GM15510 (cell line): ENCODE results near the gene CASQ1.
A peak's percentile ranks its signal among the peaks of the same experiment; 100 is the strongest.

ENCODE experiments used
- POLR2A ChIP-seq: IDR thresholded peaks from 3 replicates; pipeline ENCODE4 v1.6.1; 2011; ENCODE audit warnings: borderline replicate concordance; ENCODE audit not compliant: insufficient read length; ENCODE audit errors: extremely low read depth

The CASQ1 gene

DNA sequence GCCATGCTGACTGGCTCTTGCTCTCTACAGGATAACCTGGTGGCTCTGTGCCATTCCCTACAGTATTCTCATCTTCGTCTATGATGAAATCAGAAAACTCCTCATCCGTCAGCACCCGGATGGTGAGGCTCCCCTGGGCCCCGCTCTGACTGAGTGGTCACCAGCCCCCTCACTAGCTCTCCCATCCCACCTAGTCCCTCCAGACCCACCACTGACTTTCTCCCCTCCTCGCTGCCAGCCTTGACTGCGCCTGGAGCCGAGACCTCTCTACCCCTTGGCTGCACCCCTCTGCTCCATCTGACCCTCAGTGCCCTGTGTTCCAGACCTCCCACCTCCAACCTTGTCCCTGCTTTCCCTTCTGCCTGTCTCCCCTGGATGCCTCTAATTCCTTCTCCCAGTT lies 4.1 kb upstream of the CASQ1 start:
- TF ChIP-seq POLR2A: no peak

DNA sequence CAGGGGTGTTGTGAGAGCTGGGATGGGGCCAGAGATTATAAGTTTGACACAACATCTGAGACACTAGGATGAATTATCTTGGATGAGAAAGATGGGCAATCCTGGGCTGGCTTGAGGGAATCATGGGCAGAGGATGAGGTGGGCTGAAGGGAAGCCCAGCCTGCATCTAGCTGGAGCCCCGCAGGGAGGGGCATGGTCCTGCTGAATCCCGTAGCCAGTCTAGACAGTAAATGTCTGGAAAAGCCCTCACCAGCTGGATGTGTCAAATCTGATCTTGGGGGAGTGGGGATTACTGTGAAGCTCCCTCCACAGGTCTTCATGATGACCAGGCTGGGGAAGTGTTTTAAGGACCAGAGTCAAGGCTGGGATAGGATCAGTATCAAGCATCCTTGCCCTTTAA lies 3.6 kb upstream of the CASQ1 start:
- no peak for TF ChIP-seq POLR2A

DNA sequence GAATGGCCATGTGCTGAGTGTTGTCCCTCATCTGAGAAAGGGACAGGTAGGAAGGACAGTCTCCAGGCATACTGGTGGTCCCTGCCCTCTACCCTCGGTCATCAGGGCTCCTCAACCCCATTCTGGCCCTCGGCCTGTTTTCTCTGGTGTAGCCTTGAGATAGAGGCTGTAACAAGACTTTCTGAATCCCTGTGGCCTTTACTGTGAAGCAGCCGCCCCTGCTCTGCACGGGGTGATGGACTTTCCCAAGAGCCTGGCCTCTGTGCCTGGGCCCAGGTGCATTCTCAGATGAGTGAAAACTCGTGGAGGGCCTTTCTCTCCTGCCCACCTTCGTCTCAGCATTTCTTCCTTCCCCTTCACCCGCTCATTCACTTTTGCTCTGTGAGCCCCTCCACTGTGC lies 3.0 kb upstream of the CASQ1 start:
- TF ChIP-seq POLR2A: no peak

DNA sequence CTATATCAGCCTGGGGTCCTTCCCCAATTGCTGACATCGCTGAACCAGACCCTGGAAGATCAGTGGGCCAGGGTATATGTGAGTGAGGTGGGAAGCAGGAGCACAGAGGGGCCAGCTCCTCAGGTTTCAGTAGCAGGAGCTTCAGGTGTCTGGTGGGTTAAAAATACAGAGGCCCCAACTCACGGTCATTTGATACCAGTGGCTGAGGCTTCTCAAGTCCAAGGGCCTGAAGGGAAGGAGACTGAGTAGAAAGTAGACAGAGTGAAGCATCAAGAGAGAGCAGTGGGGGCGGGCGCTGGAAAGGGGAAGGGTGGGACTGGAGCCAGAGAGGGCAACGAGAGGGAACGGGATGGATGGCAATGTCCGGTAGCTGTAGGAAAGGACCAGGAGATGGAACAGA lies 2.0 kb upstream of the CASQ1 start:
- no peak for TF ChIP-seq POLR2A

DNA sequence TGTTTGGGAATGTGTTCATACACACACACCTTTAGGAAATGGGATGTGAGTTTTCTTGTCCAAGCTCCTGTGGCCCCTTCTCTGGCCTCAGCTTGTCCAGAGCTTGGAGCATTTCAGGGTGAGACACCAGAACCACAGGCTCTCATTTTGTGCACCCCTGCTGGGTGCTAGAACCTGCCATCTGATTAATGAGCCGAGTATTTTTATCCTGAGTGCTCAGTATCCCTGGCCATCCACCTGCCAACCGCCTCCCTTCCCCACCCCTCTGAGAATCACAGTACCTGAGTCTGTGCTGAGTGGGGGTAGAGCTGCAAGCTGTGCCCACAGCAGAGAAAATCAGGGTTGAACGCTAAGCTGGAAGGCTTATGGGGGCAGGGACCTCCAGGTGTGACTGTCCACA lies 1.4 kb downstream of the CASQ1 start:
- TF ChIP-seq POLR2A: no peak

DNA sequence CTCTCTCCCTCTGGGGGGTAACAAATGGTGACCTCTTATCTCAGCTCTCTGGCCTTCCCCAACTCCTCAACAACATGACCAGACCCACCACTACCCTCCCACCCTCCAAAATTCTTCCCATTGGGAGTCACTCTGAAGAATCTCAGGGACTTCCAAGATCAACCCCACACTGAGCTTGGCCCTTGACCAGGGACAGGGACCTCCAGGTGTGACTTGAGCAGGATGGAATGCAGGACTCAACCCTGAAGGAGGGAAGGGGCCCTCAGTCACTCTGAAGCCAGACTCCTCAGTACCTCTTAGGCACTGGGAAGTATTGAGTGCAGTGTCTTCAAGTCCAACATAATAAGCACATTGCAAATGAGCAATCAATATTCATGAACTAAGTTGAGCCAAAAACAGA lies 1.9 kb downstream of the CASQ1 start:
- TF ChIP-seq POLR2A: no peak

DNA sequence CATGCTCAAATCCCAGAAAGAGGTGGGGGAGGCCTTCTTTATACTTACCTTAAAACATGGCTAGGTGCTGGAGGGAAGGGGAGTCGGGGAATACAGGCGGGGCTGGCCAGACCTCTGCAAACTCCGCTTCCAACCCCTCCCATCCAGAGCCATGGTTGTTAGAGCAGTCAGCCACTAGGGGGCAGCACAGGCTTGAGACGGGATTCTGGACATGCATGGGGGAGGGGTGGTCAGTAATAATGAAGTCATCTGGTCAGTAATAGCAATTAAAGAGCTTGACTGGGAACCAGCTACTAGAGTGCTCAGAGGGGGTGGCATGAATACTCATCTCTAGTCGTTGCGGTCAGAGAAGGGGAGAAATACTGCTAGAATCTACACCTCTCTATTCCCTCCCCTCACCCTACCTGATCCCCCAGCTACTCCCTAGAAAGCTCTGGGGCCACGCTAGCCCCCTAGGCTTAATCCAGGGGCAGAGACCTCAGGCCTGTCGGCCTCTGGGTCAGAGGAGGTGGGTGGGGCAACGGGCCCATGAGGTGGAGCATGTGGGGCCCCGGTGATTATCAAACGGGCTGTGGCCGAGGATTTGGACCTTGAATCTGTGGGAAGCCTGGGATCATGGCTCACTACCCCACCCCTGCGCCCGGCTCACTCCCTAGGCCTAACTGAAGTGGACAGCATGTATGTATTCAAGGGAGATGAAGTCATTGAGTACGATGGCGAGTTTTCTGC lies 2.9 kb downstream of the CASQ1 start:
- no peak for TF ChIP-seq POLR2A

DNA sequence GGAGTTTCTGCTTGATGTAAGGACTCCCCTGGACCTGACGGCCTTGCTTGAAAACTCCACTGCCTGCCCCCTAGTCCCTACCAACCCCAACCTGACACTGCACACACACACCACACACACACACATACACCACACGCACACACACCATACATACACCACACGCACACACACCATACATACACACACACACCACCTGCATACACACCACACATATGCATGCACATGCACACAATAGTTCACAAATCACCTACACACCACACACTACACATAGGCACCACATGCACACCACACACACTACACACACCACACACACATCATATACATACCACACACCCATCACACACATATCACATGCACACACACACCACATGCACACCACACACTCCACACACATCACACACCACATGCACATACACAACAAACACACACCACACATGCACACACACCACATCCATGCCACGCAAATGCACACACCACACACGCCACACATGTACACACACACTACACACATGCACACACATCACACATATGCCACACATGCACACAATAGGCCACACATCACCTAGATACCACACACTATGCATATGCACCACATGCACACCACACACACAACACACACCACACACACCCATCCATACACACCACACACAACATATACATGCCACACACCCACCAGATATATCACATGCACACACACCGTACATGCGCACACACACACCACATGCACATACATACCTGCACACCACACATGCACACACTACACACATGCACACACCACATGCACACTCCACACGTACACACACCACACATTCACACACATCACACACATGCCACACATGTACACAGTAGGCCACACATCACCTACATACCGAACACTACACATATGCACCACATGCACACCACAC lies 3.7 kb downstream of the CASQ1 start:
- TF ChIP-seq POLR2A: no peak

DNA sequence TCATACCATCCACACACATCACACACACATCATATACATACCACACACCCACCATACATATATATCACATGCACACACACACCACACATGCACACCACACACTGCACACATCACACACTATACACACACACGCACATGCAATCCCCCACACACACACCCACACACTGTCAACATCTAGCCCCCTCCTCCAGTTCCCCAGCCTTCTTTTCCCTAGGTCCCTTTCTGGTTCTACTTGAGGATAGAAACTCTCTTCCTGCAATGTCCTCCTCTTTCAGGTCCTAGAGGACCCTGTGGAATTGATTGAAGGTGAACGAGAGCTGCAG lies 4.3 kb downstream of the CASQ1 start:
- no peak for TF ChIP-seq POLR2A

DNA sequence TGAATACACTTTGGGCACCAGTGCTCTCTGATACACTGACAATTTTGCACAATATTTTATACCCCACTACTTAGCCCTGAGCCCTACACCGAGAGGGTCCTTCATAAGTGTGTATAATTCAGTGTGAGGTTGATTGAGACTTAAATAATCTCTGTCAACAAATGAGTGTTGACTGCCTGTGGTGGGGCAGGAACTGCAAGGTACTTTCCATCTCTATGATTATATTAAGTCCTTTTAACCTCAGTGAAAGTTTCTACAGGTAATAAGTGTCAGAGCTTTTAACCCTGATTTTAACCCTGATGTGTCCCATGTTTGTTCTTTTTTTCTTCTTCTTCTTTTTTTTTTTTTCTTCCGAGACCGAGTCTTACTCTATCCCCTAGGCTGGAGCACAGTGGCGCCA lies 5.8 kb downstream of the CASQ1 start:
- TF ChIP-seq POLR2A: no peak

DNA sequence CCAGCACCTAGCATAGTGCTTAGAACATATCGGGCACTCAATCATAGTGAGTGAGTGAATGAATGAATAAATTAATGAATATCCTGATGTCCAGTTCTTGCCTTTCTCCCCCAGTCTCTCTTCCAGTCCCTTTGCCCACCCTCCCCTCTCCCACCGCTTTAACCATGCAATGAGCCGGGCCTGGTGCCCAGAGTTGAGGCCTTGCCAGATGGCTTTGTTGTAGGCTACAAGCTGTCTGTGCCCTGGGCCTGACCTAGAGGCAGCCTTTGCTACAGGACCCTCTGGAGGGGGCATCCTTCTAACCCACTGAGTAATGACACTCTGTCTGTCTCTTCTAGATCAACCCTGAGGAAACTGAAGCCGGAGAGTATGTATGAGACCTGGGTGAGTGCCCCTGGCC lies 6.9 kb downstream of the CASQ1 start:
- no peak for TF ChIP-seq POLR2A

DNA sequence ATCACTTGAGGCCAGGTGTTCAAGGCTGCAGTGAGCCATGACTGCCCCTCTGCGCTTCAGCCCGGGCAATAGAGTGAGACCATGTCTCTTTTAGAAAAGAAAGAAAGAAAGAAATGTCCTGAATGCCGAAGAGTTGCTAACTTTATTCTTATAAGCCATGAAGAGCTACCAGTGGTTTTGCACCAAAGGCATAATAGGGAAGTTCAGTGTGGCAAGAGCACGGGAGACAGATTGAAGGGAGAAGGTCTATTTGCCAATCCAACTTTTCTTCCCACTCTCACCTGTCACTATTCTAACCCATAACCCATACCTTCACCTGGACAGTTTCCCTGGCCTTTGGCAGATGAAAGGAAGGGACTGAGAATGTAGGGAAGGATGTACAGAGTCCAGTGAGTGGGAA lies 10.4 kb downstream of the CASQ1 start:
- TF ChIP-seq POLR2A: no peak

DNA sequence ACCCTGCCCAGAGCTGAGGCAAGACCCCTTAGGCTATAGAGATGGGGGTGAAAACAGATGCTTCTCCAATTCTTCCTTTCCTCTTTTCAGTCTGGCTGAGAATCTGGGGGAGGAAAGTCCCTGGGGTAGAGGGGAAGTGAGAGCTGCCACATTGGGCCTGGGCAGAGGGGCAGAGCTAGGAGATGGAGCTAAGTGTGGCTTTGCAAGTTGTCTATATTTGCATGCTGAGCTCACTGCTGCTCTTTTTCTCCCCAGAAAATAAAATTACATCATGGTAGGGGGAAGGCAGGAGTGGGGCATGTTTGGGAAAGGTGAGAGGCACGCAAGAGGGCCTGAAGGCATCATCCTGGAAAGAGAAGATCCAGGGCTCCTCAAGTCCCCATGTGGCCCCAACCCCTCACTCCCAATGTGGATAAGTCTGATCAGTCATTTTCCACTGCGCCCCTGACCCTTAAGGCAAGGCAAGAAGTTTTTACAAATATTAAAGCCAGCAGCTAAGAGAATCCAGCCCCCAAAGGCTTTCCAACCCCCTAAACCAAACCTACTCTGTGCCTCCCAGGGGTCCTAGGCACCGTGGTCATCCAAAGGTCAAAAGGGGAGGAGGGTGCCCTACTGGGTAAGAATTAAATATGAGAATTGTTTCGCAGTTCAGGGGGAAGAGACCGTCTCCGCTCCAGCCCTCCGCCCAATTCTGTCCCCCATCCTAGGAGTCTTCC lies 14.3 kb downstream of the CASQ1 start:
- no peak for TF ChIP-seq POLR2A

DNA sequence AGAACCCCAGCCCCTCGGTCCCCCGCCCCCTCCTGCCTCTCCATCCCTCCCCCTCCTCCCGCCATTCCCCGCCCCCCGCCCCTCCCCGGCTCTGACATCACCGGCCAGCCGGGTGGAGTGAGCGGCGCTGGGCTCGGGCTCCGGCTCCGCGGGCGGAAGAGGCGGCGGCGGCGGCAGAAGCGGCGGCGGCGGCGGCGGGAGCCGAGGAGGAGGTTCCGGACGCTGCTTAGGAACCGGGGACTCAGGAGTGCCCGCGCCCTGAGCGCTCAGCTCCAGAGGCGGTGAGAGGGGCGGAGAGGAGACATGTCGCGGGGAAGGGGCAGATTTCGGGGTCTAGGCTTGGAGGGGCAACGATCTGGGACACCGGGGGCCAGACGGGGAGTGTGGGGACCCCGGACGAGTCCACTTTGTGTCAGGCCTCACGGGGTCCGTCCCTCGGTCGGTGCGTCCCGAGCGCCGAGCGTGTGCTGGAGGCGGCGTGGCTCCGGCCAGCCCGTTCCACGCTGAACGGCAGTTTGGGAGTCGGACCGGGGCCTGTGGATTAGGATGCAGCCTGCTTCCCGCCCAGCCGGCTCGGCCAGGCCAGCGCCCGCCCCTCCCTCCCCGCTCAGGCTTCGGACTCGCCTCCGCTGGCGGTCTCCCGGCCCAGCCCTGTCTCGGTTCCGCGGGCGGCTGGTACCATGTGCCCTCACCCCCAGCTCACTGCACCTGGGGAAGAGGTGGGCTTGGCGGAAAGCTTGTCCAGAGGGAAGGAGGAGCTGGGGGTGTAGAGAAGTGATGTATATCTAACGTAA lies 15.1 kb downstream of the CASQ1 start, which contains the start of gene PEA15:
Gene PEA15, plus strand, starts transcription at position 143 of the 794 bp plus-strand sequence. CDS start 6,161 bp downstream, outside the sequence.
- TF ChIP-seq POLR2A: peak; percentile 80

DNA sequence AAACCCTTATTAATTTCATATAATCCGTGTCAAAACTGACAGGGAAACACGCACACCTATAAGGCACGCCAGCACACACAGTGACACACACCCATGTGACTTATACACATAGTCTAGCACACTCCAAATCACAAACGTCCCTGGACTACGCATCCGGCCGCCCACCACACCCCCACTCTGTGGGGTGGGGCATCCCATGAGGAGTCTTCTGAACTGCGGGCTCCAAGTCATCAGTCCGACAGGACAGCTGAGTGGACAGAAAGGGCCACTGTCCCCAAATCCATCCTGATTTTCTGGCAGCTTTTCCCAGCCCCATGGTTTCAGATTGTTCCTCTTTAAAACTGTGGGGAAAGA lies 15.6 kb downstream of the CASQ1 start:
- TF ChIP-seq POLR2A: no peak
